ENCODE measurements around the gene GNE.

GRCh38 chr9:36165826-36166167 is 92.5 kb downstream of the GNE start:
- TF ChIP-seq CTCF (conservative IDR thresholded peaks at IDR 0.05; ENCODE audit: low read depth, low read length) (no peak), EZH2phosphoT487 (IDR thresholded peaks at IDR 0.05; ENCODE audit: borderline replicate concordance, low read length) (no peak), EZH2 (IDR thresholded peaks at IDR 0.05; ENCODE audit: low read length, unreplicated experiment) (no peak)

Data from PC-3 (cell line).